GM12864 (cell line): Measurements from ENCODE around the gene GHSR.

Source experiments
- DNase-seq: peaks from one replicate; pipeline ENCODE4 v3.0.0-alpha.2; 2011; ENCODE audit warnings: low read depth
- H3K4me3 ChIP-seq: 2 replicates; pipeline ENCODE4 v1.5.1; 2011; ENCODE audit warnings: mild to moderate bottlenecking, low read depth, low read length, control low read depth
- CTCF ChIP-seq: IDR thresholded peaks from 2 replicates; pipeline ENCODE4 v1.5.1; 2011; ENCODE audit warnings: low read depth, mild to moderate bottlenecking, moderate library complexity, low read length, control low read depth, inconsistent platforms; ENCODE audit errors: missing control alignments

The GHSR gene

GRCh38 chr3:172407872-172408271, 40.4 kb downstream of the GHSR start:
- no peak for DNase-seq
- TF ChIP-seq CTCF: no peak
- H3K4me3 ChIP-seq: no peak overlapping the region

GRCh38 chr3:172405914-172406313, 42.3 kb downstream of the GHSR start:
- TF ChIP-seq CTCF: no peak
- no peak for DNase-seq
- no peak overlapping the region for H3K4me3 ChIP-seq

- no peak for TF ChIP-seq CTCF
- no peak for DNase-seq
Measured at GRCh38 chr3:172404237-172404962, 43.9 kb downstream of the GHSR start.

GRCh38 chr3:172402892-172403643, 45.2 kb downstream of the GHSR start:
- H3K4me3 ChIP-seq: no peak overlapping the region
- DNase-seq: no peak
- TF ChIP-seq CTCF: no peak

More at GRCh38 chr3:172404237-172404962, 43.9 kb downstream of the GHSR start:
- H3K4me3 ChIP-seq: no peak overlapping the region

DNA sequence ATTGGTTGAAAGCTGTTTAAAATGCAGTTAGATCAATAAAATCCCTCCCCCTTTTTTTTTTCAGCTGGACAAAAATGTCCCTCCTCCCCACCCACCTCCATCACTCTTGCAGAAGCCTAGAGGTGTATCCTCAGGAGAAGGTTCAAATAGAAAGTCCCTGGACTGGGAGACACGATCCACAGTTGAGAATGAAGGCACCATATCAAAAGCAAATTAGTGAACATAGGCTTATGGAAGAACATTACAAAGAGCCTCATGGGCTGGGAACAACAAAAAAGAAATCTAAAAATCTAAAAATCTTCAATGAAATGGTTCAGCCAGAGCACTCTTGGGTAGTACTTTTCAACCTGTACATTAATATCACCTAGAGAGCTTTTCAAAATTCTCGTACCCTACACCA, 46.2 kb downstream of the GHSR start:
- H3K4me3 ChIP-seq: no peak overlapping the region
- no peak for DNase-seq
- TF ChIP-seq CTCF: no peak

- H3K4me3 ChIP-seq: no peak overlapping the region
- TF ChIP-seq CTCF: no peak
- no peak for DNase-seq
Measured at GRCh38 chr3:172398484-172398883, 49.8 kb downstream of the GHSR start.
